HepG2 (cell line): ENCODE results near the gene CREBBP. TPM values are rescaled to one million over a fixed set of nuclear protein-coding genes. Genes with fewer than 3 reads are reported as not detected.

Experiments used
- AFF4 ChIP-seq: sonication (generic); formaldehyde crosslinking; IDR thresholded peaks from 2 replicates; pipeline ENCODE4 v1.4.0; 2020; ENCODE audit warnings: missing genetic modification reagents
- ARID5B ChIP-seq: IDR thresholded peaks from 2 replicates; pipeline ENCODE4 v1.4.0; 2020; ENCODE audit warnings: mild to moderate bottlenecking, missing genetic modification reagents
- ETV5 ChIP-seq: IDR thresholded peaks from 2 replicates; pipeline ENCODE4 v1.6.1; 2018; ENCODE audit warnings: missing biosample characterization, missing genetic modification reagents, inconsistent platforms, borderline replicate concordance
- HOXA9 ChIP-seq: sonication (generic); formaldehyde crosslinking; IDR thresholded peaks from 2 replicates; pipeline ENCODE4 v1.8.1; 2022; ENCODE audit warnings: missing genetic modification reagents, mild to moderate bottlenecking, moderate library complexity, borderline replicate concordance
- MTF1 ChIP-seq: sonication (generic); formaldehyde crosslinking; IDR thresholded peaks from 2 replicates; pipeline ENCODE4 v1.5.0; 2020; ENCODE audit warnings: missing genetic modification reagents
- TARDBP ChIP-seq: sonication (generic); formaldehyde crosslinking; IDR thresholded peaks from 2 replicates; pipeline ENCODE4 v1.8.0; 2022; ENCODE audit warnings: mild to moderate bottlenecking, missing genetic modification reagents
- TBL1XR1 ChIP-seq: fragments of 150-350 bp; IDR thresholded peaks from 2 replicates; pipeline ENCODE4 v1.6.1; 2014; ENCODE audit warnings: borderline replicate concordance, low read length; ENCODE audit not compliant: partially characterized antibody
- ZNF33A ChIP-seq: sonication (generic); formaldehyde crosslinking; IDR thresholded peaks from 2 replicates; pipeline ENCODE4 v1.5.1; 2020; ENCODE audit warnings: missing genetic modification reagents, mild to moderate bottlenecking, moderate library complexity, borderline replicate concordance
- ZNF468 ChIP-seq: sonication (generic); formaldehyde crosslinking; IDR thresholded peaks from 2 replicates; pipeline ENCODE4 v1.8.0; 2022; ENCODE audit warnings: mild to moderate bottlenecking, moderate library complexity, missing genetic modification reagents
- ZNF782 ChIP-seq: sonication (generic); formaldehyde crosslinking; IDR thresholded peaks from 2 replicates; pipeline ENCODE4 v1.4.0; 2020; ENCODE audit warnings: missing genetic modification reagents, mild to moderate bottlenecking, borderline replicate concordance
- polyA plus RNA-seq, 8 experiments: library from polyadenylated mRNA; depleted of rRNA in 3 of 8; stranded (reverse) in 7 of 8; unstranded in 1 of 8; fragments of >200 nt; fragmentation: Illumina TruSeq in 4 of 8; extraction: Trizol in 4 of 8; gene quantifications; 2 replicates each; pipeline versions ENCODE4 v1.2.1 to v1.2.3, GENCODE V29; 2011 to 2016; ENCODE audit warnings: low read depth in 4 of 8, missing spikeins in 1 of 8, mixed read lengths in 1 of 8; ENCODE audit not compliant: insufficient read depth in 1 of 8
- total RNA-seq, 5 experiments: library from RNA; depleted of rRNA; stranded (reverse); fragments of >200 nt; fragmentation: Illumina TruSeq; extraction: Trizol; gene quantifications; 2 replicates each; pipeline ENCODE4 v1.2.3, GENCODE V29; 2016; ENCODE audit warnings: low read depth in 1 of 5
- TF ChIP-seq, protein P1 (sequence below): IDR thresholded peaks from 2 replicates; pipeline ENCODE4 v1.6.1; 2016; ENCODE audit warnings: low read depth, missing genetic modification reagents, missing compliant biosample characterization
- TF ChIP-seq, protein P2 (sequence below): sonication (generic); formaldehyde crosslinking; IDR thresholded peaks from 2 replicates; pipeline ENCODE4 v1.9.0; 2021; ENCODE audit warnings: missing genetic modification reagents, mild to moderate bottlenecking, borderline replicate concordance

The CREBBP gene
- total and polyA plus RNA-seq, 2 of the 13 experiments (the other 11 are each of a cell fraction or from before 2014, with no cell fraction given) = 5.3 to 10.4 TPM

DNA sequence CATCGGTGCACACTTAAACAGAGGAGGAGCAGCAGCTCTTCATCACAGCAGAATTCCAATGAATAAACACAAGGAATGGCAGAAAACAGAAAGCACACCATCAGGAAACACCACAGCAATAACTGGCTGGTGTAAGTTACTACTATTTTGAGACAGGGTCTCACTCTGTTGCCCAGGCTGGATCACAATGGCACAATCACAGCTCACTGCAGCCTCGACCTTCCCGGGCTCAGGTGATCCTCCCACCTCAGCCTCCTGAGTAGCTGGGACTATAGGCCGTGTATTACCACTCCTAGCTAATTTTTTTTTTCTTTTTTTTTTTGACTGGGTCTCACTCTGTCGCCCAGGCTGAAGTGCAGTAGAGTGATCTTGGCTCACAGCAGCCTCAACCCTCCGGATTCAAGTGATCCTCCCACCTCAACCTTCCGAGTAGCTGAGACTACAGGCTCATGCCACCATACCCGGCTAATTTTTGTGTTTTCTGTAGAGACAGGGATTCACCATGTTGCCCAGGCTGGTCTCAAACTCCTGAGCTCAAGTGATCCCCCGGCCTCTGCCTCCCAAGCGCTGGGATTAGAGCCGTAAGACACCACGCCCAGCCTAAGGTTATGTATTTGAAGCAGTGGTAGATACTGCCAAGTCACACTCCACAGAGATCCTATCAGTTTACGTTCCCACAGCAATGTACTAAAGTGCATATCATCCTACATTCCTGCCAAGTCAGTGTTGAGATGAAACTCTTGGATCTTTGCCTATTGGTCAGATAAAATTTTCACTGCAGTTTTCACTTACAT is 183.9 kb downstream of the CREBBP start (continued):
- TF ChIP-seq, protein P1, sequence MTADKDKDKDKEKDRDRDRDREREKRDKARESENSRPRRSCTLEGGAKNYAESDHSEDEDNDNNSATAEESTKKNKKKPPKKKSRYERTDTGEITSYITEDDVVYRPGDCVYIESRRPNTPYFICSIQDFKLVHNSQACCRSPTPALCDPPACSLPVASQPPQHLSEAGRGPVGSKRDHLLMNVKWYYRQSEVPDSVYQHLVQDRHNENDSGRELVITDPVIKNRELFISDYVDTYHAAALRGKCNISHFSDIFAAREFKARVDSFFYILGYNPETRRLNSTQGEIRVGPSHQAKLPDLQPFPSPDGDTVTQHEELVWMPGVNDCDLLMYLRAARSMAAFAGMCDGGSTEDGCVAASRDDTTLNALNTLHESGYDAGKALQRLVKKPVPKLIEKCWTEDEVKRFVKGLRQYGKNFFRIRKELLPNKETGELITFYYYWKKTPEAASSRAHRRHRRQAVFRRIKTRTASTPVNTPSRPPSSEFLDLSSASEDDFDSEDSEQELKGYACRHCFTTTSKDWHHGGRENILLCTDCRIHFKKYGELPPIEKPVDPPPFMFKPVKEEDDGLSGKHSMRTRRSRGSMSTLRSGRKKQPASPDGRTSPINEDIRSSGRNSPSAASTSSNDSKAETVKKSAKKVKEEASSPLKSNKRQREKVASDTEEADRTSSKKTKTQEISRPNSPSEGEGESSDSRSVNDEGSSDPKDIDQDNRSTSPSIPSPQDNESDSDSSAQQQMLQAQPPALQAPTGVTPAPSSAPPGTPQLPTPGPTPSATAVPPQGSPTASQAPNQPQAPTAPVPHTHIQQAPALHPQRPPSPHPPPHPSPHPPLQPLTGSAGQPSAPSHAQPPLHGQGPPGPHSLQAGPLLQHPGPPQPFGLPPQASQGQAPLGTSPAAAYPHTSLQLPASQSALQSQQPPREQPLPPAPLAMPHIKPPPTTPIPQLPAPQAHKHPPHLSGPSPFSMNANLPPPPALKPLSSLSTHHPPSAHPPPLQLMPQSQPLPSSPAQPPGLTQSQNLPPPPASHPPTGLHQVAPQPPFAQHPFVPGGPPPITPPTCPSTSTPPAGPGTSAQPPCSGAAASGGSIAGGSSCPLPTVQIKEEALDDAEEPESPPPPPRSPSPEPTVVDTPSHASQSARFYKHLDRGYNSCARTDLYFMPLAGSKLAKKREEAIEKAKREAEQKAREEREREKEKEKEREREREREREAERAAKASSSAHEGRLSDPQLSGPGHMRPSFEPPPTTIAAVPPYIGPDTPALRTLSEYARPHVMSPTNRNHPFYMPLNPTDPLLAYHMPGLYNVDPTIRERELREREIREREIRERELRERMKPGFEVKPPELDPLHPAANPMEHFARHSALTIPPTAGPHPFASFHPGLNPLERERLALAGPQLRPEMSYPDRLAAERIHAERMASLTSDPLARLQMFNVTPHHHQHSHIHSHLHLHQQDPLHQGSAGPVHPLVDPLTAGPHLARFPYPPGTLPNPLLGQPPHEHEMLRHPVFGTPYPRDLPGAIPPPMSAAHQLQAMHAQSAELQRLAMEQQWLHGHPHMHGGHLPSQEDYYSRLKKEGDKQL = no peak
- 0 out of 2 replicates have a peak, but pooled peaks have one; percentile 5 for TF ChIP-seq AFF4
- TF ChIP-seq HOXA9 (CRISPR knock-in tag) = no peak
- TF ChIP-seq ETV5 (CRISPR knock-in tag) = no peak
- TF ChIP-seq ZNF468 (CRISPR knock-in tag) = no peak
- no peak for TF ChIP-seq TARDBP (CRISPR knock-in tag)
- TF ChIP-seq ARID5B (CRISPR knock-in tag) = peak; percentile 26; the same call in 1 of the 2 replicates
- TF ChIP-seq ZNF782 (CRISPR knock-in tag) = no peak; the same call in 1 of the 2 replicates
- TF ChIP-seq ZNF33A (CRISPR knock-in tag) = no peak
- TF ChIP-seq, protein P2, sequence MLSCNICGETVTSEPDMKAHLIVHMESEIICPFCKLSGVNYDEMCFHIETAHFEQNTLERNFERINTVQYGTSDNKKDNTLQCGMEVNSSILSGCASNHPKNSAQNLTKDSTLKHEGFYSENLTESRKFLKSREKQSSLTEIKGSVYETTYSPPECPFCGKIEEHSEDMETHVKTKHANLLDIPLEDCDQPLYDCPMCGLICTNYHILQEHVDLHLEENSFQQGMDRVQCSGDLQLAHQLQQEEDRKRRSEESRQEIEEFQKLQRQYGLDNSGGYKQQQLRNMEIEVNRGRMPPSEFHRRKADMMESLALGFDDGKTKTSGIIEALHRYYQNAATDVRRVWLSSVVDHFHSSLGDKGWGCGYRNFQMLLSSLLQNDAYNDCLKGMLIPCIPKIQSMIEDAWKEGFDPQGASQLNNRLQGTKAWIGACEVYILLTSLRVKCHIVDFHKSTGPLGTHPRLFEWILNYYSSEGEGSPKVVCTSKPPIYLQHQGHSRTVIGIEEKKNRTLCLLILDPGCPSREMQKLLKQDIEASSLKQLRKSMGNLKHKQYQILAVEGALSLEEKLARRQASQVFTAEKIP (CRISPR knock-in tag) = no peak
- no peak for TF ChIP-seq TBL1XR1
- no peak for TF ChIP-seq MTF1
